ENCODE data around the gene ITGBL1.

DNA sequence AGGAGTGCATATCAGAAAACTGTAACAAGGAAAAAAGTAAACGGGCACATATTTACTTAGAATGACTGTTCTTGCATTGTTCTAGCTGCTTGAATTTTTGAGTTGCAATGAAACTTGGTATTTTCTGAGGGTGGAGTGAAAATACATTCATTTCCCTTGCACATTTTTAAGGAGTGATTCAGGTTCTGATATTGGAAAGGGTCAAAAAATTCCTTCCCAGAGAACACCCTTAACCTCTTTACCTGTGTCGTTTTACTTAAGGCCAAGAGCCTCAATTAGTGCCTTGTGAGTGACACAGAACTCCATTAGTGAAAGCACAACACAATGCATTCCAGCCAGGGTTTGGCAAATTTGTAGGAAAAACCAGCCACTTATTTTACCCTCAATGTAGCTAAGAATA, 2.3 kb downstream of the ITGBL1 start:
- TF ChIP-seq, protein P1, sequence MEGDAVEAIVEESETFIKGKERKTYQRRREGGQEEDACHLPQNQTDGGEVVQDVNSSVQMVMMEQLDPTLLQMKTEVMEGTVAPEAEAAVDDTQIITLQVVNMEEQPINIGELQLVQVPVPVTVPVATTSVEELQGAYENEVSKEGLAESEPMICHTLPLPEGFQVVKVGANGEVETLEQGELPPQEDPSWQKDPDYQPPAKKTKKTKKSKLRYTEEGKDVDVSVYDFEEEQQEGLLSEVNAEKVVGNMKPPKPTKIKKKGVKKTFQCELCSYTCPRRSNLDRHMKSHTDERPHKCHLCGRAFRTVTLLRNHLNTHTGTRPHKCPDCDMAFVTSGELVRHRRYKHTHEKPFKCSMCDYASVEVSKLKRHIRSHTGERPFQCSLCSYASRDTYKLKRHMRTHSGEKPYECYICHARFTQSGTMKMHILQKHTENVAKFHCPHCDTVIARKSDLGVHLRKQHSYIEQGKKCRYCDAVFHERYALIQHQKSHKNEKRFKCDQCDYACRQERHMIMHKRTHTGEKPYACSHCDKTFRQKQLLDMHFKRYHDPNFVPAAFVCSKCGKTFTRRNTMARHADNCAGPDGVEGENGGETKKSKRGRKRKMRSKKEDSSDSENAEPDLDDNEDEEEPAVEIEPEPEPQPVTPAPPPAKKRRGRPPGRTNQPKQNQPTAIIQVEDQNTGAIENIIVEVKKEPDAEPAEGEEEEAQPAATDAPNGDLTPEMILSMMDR (IDR thresholded peaks at IDR 0.05) = no peak
- no peak for TF ChIP-seq POLR2A (IDR thresholded peaks at IDR 0.05)
